NT2/D1 (cell line): ENCODE measurements around the gene PCP4L1.

Experiments
- SUZ12 ChIP-seq: IDR thresholded peaks from 2 replicates; pipeline ENCODE4 v1.6.1; 2011; ENCODE audit not compliant: insufficient read length, insufficient read depth; ENCODE audit errors: extremely low read depth
- ZNF274 ChIP-seq: IDR thresholded peaks from 2 replicates; pipeline ENCODE4 v1.6.1; 2011; ENCODE audit warnings: mild to moderate bottlenecking, low read depth, low read length

DNA sequence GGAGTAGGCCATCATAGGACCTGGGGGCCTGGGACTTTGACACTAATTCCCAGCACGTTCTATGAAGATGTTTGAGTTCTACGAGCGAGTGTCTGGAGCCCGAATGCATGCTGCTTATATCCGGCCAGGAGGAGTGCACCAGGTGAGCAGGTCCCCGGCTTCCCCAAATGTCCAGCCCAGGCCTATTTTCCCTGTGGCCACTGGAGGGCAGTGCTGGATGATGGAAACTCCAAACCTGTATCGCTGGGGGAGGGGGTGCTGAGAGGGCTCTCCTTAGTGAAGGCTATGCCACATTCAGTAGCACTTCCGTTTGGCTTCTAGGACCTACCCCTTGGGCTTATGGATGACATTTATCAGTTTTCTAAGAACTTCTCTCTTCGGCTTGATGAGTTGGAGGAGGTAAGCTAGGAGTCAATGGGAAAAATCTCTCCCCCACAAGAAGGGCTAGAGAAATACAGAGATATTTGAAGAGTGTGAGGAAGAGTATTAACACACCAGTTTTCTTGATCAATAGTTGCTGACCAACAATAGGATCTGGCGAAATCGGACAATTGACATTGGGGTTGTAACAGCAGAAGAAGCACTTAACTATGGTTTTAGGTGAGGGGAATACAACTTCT lies 48.6 kb upstream of the PCP4L1 start:
- no peak for TF ChIP-seq ZNF274
- no peak for TF ChIP-seq SUZ12
